ENCODE measurements around the gene MRPL24.
"Not testable (repeated sequence)": the region's sequence is repeated elsewhere in the genome, so short reads cannot be mapped to it uniquely, and the experiment has no call there.

MRPL24 gene

GRCh38 chr1:156740741-156741480 lies at the start of gene MRPL24:
Gene MRPL24, minus strand, starts transcription at chr1:156741088. Its CDS starts 2,384 bp downstream, at chr1:156738704.
- DNase-seq (ENCODE audit: low read depth in 3 of 3): peak; percentile 92 to 97 (median 96)

DNA sequence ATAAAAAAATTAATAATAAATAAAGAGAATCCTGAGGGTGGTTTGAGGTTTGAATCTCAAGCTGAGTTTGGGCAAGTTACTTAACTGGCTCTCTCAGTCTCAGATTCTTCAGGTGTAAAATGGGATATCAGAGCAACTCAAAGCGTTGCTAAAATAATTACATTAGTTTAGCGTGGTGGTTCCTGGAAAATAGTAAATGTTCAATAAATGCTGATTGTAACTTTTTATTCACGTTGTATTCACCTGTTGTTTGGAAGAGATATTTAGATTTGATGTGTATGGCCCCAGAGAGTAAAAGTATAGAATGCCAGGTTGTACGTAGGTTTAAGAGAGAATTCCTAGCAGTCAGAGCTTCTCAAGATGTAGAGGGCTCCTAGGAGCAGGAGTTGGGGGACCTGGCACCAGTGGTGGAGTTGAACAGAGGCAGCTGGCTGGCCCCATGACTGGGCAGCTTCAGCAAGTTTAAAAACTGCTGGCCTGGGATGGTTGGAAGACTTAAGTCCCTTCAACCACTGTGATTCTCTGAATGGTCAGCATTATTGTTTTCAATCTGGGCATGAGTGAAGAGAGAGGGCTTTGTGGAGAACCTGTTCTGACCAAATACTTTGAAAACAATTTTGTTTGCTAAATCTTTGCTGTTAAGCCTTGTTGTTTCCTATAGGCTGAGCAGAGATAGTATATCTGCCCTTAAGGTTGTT lies 48.9 kb upstream of the MRPL24 start:
- no peak for DNase-seq (ENCODE audit: low read depth in 3 of 3)

GRCh38 chr1:156788136-156788535 lies 47.2 kb upstream of the MRPL24 start:
- DNase-seq (ENCODE audit: low read depth in 3 of 3): no peak

DNA sequence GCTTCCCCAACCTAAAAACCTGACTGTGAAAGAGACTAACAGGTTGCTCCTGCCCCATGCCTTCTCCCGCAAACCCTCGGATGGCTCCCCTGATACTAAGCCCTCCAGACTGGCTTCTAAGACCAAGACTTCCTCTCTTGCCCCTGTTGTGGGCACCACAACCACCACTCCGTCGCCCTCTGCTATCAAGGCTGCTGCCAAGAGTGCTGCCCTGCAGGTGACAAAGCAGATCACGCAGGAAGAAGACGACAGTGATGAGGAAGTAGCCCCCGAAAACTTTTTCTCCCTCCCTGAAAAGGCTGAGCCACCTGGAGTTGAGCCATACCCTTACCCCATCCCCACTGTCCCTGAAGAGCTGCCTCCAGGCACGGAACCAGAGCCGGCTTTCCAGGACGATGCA lies 45.8 kb upstream of the MRPL24 start:
- no peak for DNase-seq (ENCODE audit: low read depth in 3 of 3)

DNA sequence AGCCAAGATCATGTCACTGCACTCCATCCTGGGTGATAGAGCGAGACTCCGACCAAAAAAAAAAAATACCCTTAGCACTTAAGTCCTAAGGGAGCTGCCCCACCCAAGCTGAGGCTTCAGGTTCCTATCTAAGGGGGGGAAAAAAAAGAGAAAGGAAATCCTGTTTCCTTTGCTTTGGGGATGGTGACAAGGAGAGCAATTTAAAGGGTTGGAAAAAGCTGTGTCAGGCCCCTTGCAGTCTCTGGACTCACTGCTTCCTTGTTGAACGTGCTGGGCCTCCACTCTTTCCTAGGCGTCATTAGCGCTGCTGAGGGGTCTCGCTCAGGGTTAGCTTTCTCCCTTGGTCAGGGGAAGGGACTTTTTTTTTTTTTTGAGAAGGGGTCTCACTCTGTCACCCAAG lies 44.6 kb upstream of the MRPL24 start:
- DNase-seq (ENCODE audit: low read depth in 3 of 3): no peak

- no peak for DNase-seq (ENCODE audit: low read depth in 3 of 3)
Measured at GRCh38 chr1:156781585-156782186, 40.8 kb upstream of the MRPL24 start.

DNA sequence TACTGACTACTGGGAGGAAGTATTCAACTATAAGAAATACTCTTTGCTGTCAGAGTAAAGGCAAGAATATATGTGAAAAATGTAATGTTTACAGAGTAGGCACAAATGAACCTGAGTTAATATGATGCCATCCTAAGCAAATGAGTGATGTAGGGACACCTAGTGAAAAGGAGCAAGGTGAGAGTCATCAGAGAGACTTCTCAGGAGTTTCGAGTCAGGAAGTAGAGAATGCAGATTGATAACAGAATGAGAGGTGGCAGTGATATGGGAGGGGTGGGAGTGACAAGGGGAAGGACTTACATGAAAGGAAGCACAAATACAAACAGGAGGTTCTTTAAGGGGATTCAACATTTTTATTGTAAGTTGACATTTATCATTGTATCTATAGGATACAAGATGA lies 36.7 kb upstream of the MRPL24 start:
- no peak for DNase-seq (ENCODE audit: low read depth in 3 of 3)

DNA sequence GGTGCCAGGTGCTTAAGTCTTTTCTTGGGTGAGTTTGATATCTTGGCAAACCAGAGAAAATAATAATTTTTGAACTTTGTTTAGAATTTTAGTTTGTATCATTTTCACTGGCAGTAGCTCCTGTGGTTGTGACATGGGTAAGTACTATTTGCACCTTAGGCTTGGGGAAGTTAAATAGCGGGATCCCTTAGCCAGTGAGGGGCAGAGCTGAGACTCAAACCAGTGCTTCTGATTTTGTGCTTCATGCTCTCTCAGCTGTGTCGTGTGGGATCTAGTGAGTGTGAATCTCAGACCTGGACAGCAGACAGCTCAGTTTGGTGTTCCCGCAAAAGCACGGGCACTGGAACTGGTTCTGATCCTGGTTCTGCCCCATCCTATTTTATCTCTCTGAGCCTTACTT lies 36.1 kb upstream of the MRPL24 start:
- DNase-seq (ENCODE audit: low read depth in 3 of 3): no peak

GRCh38 chr1:156775799-156776198 lies 34.9 kb upstream of the MRPL24 start:
- no peak for DNase-seq (ENCODE audit: low read depth in 3 of 3)

DNA sequence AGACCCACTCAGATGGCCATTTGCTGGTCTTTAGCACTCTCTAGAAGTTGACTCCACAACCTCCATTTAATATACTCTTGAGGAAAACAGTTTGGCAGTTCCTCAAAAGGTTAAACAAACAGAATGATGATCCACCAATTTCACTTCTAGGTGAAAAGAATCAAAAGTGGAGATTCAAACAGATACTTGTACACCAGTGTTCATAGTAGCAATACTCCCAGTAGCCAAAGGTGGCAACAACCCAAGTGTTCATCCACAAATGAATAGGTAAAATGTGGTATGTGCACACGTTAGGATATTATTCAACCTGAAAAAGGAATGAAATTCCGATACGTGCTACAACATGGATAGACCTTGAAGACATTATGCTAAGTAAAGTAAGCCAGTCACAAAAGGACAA lies 32.7 kb upstream of the MRPL24 start:
- DNase-seq (ENCODE audit: low read depth in 3 of 3): no peak

DNA sequence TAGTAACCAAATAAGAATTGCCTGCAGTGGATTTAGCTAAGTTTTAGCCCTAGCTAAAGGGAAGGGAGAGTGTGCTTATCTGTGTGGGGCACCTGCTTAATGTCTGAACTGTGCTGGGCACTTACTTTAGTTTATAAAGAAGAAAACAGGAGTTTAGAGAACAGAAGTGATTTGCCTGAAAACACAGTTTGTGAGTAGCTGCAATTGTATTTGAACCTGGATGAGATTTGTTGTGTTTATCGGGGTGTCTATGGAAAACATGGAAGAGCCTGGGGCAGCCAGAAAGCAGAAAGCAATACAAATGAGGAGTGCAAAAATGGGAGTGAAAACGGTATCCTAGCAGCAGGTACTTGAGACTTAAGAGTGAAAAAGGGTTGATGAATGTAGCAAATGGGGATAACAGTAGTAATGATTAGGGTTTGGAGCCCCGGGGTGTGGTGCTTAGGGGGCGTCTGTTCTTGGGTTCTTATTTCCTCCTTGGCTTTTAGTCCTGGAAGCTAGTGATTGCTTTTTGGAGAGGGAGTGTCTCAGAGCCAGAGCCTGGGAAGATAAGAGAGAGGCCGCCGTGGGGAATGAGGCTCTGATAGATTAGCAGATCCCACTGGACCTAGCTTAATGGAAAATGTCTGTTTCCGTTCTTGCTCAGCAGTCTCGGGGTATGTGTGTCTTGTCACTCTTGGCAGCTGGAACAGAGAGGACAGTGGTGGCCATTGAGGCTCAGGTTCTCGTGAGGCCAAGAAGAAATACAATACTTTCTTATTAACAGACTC lies 32.0 kb upstream of the MRPL24 start:
- no peak for DNase-seq (ENCODE audit: low read depth in 3 of 3)

- DNase-seq (ENCODE audit: low read depth in 3 of 3): no peak
Measured at GRCh38 chr1:156772222-156772621, 31.3 kb upstream of the MRPL24 start.

DNA sequence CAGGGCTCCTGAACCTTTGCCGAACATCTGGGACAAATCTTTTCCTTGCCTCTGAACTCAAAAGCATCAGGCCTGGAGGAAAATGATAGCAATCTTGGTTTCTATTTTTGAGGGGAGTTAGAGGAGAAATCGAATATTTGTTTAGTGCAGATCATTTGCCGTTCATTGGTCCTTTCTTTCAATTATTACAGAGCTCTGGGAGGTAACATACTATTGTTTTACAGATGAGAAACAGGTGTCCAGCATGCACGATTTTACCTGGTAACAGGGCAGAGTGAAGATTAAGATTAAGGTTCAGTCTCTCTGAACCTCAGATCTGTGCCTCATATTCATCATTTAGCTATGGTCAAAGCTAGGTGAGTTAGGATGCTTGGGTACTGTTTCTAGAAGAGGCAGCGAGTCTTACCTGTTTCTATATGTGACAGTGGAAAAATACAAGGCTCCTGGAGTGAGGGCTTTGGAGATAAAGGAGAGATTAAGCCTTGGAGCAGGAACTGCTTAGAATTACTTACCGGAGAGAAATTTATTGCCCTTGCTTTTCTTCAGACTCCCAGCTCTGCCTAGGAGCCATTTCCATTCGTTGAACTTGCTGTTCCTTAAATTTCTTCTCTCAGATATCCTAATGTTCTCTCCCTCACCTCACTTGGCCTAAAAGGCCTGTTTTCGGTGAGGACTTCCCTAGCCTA lies 27.9 kb upstream of the MRPL24 start:
- no peak for DNase-seq (ENCODE audit: low read depth in 3 of 3)

DNA sequence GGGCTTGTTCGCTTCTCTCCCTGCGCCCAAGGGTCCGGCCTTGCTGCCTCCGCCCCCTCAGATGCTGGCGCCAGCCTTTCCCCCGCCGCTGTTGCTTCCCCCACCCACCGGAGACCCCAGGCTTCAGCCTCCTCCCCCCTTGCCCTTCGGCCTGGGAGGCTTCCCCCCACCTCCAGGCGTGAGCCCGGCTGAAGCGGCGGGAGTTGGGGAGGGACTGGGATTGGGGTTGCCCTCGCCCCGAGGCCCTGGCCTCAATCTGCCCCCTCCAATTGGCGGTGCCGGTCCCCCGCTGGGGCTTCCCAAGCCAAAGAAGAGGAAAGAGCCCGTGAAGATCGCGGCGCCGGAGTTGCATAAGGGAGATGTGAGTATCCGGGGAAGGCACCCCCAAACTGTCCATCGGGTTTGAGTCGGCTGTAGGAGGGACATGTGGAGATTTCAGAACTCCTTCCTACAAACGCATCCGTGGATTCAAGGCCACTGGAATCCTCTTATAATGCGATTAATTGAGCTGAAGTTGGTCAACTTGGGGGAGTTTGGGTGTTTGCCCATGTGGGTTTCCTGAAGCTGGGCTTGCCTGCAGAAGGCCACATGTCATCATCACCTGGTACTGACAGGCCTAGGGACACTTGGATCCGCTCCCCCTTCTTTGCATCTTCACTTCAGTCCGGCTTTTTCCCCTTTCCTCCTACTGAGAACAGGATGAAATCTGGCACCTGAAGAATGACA lies 27.2 kb upstream of the MRPL24 start:
- no peak for DNase-seq (ENCODE audit: low read depth in 3 of 3)

DNA sequence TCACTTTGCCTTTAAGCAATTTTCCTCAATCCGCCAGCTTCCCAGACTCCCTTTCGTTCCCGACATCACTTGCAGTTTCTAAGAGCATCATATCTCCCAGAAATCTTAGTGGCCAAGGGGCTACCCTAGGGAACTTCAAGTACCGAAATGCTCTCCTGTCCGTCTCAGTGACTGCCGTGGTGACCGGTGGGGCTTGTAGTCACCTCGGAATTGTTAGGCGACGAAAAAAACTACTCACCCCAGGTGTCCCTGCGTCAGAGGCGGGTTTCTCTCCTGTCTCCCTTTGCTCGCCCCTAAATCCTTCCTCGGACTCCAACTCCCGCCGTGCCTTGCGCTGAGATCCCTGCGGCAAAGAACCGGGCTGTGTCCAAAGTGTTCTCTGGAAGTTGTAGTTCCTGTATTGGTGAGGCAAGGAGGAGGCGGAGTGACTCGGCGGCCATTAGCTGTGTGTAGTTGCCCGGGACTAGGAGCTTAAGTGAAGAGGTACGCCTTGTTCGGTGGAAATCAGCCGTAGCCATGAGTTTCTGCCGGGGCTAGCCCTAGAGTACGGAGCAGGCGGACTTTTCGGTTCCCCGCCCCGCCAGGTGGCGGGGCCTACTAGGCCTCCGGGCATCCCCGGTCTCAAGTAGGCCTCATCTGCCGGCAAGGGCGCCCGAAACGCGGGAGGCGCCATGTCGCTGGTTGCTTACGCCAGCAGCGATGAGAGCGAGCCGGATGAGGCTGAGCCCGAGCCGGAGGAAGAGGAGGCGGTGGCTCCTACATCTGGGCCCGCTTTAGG lies 26.4 kb upstream of the MRPL24 start, which contains the start of gene PRCC:
TSS of gene PRCC (plus strand) at position 435 of the 778 bp plus-strand sequence. CDS start at position 672, 237 bp downstream.
- peak; percentile 90 to 96 (median 96) for DNase-seq (ENCODE audit: low read depth in 3 of 3)

DNA sequence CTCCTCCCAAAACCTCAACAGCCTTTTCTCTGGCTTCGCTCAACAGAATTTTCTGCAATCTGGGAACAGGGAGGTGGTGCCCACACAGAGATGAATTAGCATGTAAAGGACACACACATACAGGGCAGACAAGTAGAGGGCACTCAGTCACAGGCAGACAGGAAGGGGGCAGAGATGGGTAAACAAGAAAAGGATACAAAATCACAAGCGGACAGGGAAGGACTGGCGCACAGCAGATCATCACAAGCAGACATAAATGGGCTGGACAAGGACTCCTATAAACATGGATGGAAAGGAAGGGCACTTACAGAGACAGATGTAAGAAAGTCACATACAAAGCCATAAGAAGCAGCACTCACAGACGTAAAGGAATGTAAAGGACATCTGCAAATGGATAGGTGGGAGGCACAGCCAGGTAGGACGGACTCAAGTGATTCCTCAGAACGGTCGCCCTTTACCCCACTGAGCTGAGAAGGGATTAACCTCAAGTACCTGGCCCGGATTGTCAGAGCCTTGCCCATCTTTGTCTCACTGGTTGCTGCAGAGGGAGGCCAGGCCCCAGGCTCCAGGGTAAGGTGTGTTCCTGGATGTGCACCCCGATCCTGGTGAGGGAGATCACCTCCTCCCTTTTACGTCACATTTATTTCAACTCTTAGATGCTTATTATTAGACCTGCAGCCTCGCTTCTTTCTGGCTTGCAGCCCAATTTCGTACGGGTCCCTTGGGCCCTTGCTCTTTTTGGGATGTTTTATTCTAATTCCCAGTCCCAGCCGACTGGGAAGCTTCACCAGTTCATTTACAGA lies 25.6 kb upstream of the MRPL24 start:
- DNase-seq (ENCODE audit: low read depth in 3 of 3): no peak

- DNase-seq (ENCODE audit: low read depth in 3 of 3): no peak
Measured at GRCh38 chr1:156765666-156766065, 24.8 kb upstream of the MRPL24 start.

GRCh38 chr1:156765136-156765535 lies 24.2 kb upstream of the MRPL24 start:
- DNase-seq (ENCODE audit: low read depth in 3 of 3): not testable (repeated sequence)

GRCh38 chr1:156760796-156761104 lies 19.9 kb upstream of the MRPL24 start:
- DNase-seq (ENCODE audit: low read depth in 3 of 3): no peak

Data from stimulated activated CD4-positive, alpha-beta T cell treated with anti-CD3 and anti-CD28 coated beads, TNF-alpha, amount 100 ng/mL, for 24 hours (primary cell).